Endodermal cell (in vitro differentiated cells): ENCODE results near the gene UEVLD. TPM values are rescaled to one million over a fixed set of nuclear protein-coding genes. Genes with fewer than 3 reads are reported as not detected.

Source experiments
- DNase-seq: peaks from one replicate; pipeline ENCODE4 v3.0.0-alpha.2; 2017
- H3K27ac ChIP-seq: 2 replicates; pipeline ENCODE4 v1.5.1; 2013; ENCODE audit warnings: mild to moderate bottlenecking, low read depth, low read length, moderate library complexity
- H3K27me3 ChIP-seq: 2 replicates; pipeline ENCODE4 v1.6.1; 2013; ENCODE audit warnings: mild to moderate bottlenecking, low read length, moderate library complexity; ENCODE audit not compliant: insufficient read depth, control insufficient read depth, poor library complexity, severe bottlenecking
- H3K36me3 ChIP-seq: 2 replicates; pipeline ENCODE4 v1.7.0; 2013; ENCODE audit warnings: mild to moderate bottlenecking, low read length, moderate library complexity; ENCODE audit not compliant: control insufficient read depth, insufficient read depth
- H3K4me1 ChIP-seq: one replicate; pipeline ENCODE4 v1.7.0; 2013; ENCODE audit warnings: low read length; ENCODE audit not compliant: control insufficient read depth, insufficient read depth
- H3K4me3 ChIP-seq: 2 replicates; pipeline ENCODE4 v1.5.1; 2013; ENCODE audit warnings: mild to moderate bottlenecking, low read length, moderate library complexity
- H3K9ac ChIP-seq: 2 replicates; pipeline ENCODE4 v1.6.1; 2013; ENCODE audit warnings: mild to moderate bottlenecking, low read length, moderate library complexity; ENCODE audit not compliant: poor library complexity, severe bottlenecking; ENCODE audit errors: extremely low read depth
- H3K9me3 ChIP-seq: 2 replicates; pipeline ENCODE4 v1.6.1; 2013; ENCODE audit warnings: mild to moderate bottlenecking, low read length, moderate library complexity; ENCODE audit not compliant: control insufficient read depth
- H3K27ac Mint-ChIP-seq: 2 replicates; pipeline ENCODE4 v1.8.0; 2020; ENCODE audit warnings: mixed read lengths
- H3K27me3 Mint-ChIP-seq: 2 replicates; pipeline ENCODE4 v1.8.0; 2021; ENCODE audit warnings: mild to moderate bottlenecking, mixed read lengths; ENCODE audit not compliant: insufficient read depth
- H3K36me3 Mint-ChIP-seq: 2 replicates; pipeline ENCODE4 v1.8.0; 2020; ENCODE audit warnings: low read depth, mixed read lengths
- H3K4me1 Mint-ChIP-seq: 2 replicates; pipeline ENCODE4 v1.8.0; 2020; ENCODE audit warnings: mixed read lengths
- H3K4me3 Mint-ChIP-seq: 2 replicates; pipeline ENCODE4 v1.8.0; 2020; ENCODE audit warnings: mild to moderate bottlenecking, moderate library complexity, mixed read lengths
- H3K9me3 Mint-ChIP-seq: 2 replicates; pipeline ENCODE4 v1.8.0; 2020; ENCODE audit warnings: mild to moderate bottlenecking, mixed read lengths
- WGBS, 2 experiments: methylation state at CpG; one replicate each; pipeline versions ENCODE4 v1.1.5 to v1.1.7; 2013; ENCODE audit warnings: missing lambda C conversion rate in 2 of 2, mixed read lengths in 1 of 2; ENCODE audit not compliant: insufficient coverage in 1 of 2, insufficient read length in 1 of 2; 5-methylcytosine and 5-hydroxymethylcytosine counted together
- total RNA-seq, 2 donors: library from RNA; stranded (reverse); fragmentation: NEBNext Ultra II Directional in 1 of 2; extraction: Animal tissue kit (Norgen Biotek cat#: 25700) in 1 of 2; gene quantifications; 2 replicates in 1 of 2; 3 replicates in 1 of 2; pipeline ENCODE4 v1.2.1, GENCODE V29; 2021
- TF ChIP-seq, protein P1 (sequence below): fragments of 200-600 bp; sonication (generic); conservative IDR thresholded peaks from 2 replicates; pipeline ENCODE4 v1.5.0; 2021; ENCODE audit warnings: antibody characterized with exemption, mild to moderate bottlenecking

Gene UEVLD
- total RNA-seq, 2 donors from 2014 or later = 14.4 to 15.0 TPM

DNA sequence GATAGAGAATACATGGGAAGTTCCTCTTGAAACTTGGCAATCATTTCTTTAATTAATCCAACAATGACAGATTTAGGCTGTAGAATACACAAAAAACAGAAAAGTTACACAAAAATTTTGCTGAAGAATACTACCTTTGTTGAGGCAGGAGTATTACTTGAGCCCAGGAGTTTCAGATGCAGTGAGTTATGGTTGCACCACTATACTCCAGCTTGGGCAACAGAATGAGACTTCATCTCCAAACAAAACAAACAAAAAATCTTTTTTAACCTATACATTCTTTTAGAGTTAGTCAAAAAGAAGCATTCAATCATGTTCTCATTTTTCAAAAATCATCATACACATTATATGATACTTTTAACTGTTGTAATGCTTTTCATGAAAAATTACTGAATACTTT lies 22.1 kb downstream of the UEVLD start:
- H3K4me3 Mint-ChIP-seq = no peak overlapping the region
- no peaks in the 10 kb centered on the region for H3K27me3 ChIP-seq
- H3K27ac Mint-ChIP-seq = no peak overlapping the region
- peaks cover 26% of the 10 kb centered on the region for H3K36me3 Mint-ChIP-seq
- H3K36me3 ChIP-seq = peaks cover 29% of the 10 kb centered on the region
- no peak for DNase-seq
- H3K27me3 Mint-ChIP-seq = no peaks in the 10 kb centered on the region
- H3K4me1 Mint-ChIP-seq = no peaks in the 10 kb centered on the region
- no peaks in the 10 kb centered on the region for H3K4me1 ChIP-seq
- no peak overlapping the region for H3K9ac ChIP-seq
- no peaks in the 10 kb centered on the region for H3K9me3 Mint-ChIP-seq
- TF ChIP-seq, protein P1, sequence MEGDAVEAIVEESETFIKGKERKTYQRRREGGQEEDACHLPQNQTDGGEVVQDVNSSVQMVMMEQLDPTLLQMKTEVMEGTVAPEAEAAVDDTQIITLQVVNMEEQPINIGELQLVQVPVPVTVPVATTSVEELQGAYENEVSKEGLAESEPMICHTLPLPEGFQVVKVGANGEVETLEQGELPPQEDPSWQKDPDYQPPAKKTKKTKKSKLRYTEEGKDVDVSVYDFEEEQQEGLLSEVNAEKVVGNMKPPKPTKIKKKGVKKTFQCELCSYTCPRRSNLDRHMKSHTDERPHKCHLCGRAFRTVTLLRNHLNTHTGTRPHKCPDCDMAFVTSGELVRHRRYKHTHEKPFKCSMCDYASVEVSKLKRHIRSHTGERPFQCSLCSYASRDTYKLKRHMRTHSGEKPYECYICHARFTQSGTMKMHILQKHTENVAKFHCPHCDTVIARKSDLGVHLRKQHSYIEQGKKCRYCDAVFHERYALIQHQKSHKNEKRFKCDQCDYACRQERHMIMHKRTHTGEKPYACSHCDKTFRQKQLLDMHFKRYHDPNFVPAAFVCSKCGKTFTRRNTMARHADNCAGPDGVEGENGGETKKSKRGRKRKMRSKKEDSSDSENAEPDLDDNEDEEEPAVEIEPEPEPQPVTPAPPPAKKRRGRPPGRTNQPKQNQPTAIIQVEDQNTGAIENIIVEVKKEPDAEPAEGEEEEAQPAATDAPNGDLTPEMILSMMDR = no peak
- no peaks in the 10 kb centered on the region for H3K9me3 ChIP-seq
- no peak overlapping the region for H3K27ac ChIP-seq
- H3K4me3 ChIP-seq = no peak overlapping the region

DNA sequence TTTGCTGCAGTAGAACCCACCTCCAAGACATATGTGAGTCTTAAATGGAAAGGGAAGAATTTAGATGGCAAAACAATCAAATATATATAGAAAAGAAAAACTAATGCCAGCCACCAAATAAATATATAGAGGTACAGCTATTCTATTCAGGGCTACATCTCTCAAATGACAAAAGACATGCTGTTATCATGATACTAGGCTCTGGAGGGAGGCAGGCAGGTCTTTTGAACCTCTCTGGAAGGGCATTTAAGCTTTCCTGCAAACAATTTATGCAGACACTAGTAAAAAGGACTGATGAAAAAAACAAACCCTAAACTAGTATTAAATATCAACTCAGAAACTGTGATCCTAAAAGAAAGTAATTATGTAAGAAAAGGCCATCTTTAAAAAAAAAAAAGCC lies 24.4 kb downstream of the UEVLD start:
- Histone ChIP-seq H3K36me3 (peaks cover 18% of the 10 kb centered on the region), H3K9me3 (no peaks in the 10 kb centered on the region), H3K4me1 (no peaks in the 10 kb centered on the region), H3K27ac (no peak overlapping the region), H3K27me3 (no peaks in the 10 kb centered on the region), H3K9ac (no peak overlapping the region), H3K4me3 (no peak overlapping the region)
- Mint-ChIP-seq H3K4me3 (no peak overlapping the region), H3K27me3 (no peaks in the 10 kb centered on the region), H3K36me3 (peaks cover 24% of the 10 kb centered on the region), H3K27ac (no peak overlapping the region), H3K9me3 (no peaks in the 10 kb centered on the region), H3K4me1 (no peaks in the 10 kb centered on the region)
- TF ChIP-seq, protein P1 = no peak
- DNase-seq = no peak

DNA sequence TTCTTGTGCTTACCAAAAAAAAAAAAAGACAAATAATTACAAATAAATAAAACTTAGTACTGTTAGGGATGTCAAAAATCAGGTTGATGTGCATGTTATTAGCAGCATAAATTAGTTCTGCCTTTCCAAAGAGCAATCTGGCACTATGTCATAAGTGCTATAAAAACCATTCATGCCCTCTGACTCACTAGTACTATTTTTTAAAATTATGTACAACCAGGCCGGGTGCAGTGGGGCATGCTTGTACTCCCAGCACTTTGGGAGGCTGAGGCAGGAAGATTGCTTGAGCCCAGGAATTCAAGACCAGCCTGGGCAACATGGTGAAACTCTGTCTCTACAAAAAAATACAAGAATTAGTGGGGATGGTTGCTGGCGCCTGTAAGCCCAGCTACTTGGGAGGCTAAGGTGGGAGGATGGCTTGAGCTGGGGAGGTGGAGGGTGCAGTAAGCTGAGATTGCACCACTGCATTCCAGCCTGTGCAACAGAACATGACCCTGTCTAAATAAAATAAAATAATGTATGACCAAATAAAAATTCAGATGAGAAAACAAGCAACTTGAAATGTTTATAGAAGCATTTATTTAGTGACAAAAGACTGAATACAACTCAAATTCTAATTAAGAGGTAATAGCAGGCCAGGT lies 25.3 kb downstream of the UEVLD start:
- H3K4me1 Mint-ChIP-seq = no peaks in the 10 kb centered on the region
- Histone ChIP-seq H3K36me3 (peaks cover 19% of the 10 kb centered on the region), H3K4me3 (no peak overlapping the region), H3K9me3 (no peaks in the 10 kb centered on the region), H3K27me3 (no peaks in the 10 kb centered on the region), H3K27ac (no peak overlapping the region), H3K9ac (no peak overlapping the region), H3K4me1 (no peaks in the 10 kb centered on the region)
- H3K4me3 Mint-ChIP-seq = no peak overlapping the region
- TF ChIP-seq, protein P1 = no peak
- 97 to 100% methylated on average over 1 to 2 of the region's 2 CpGs for WGBS, 2 experiments
- no peaks in the 10 kb centered on the region for H3K9me3 Mint-ChIP-seq
- no peak overlapping the region for H3K27ac Mint-ChIP-seq
- H3K27me3 Mint-ChIP-seq = no peaks in the 10 kb centered on the region
- DNase-seq = no peak
- peaks cover 21% of the 10 kb centered on the region for H3K36me3 Mint-ChIP-seq
